ENCODE data around the gene RAE1. TPM values are rescaled to one million over a fixed set of nuclear protein-coding genes. Genes with fewer than 3 reads are reported as not detected.
A peak's percentile ranks its signal among the peaks of the same experiment; 100 is the strongest.

Gene RAE1
- total RNA-seq, 1 donor from 2014 or later: 9.5 TPM

GRCh38 chr20:57371363-57371762, 20.3 kb downstream of the RAE1 start:
- intact Hi-C loops (cut with DNase I): no loop called here
- Histone ChIP-seq H3K9me3 (no peaks in the 10 kb centered on the region), H3K4me3 (no peak overlapping the region), H3K27ac (no peak overlapping the region), H3K36me3 (peaks cover 87 to 98% of the 10 kb centered on the region in 2 donors), H3K4me1 (no peaks in the 10 kb centered on the region), H3K27me3 (no peaks in the 10 kb centered on the region)
- DNase-seq (ENCODE audit: low spot score in 2 of 2): no peak
- no peak for TF ChIP-seq CTCF (IDR thresholded peaks at IDR 0.05)

- H3K36me3 ChIP-seq: peaks cover 81 to 96% of the 10 kb centered on the region in 2 donors
- no peaks in the 10 kb centered on the region for H3K27me3 ChIP-seq
- H3K4me3 ChIP-seq: no peak overlapping the region
- H3K27ac ChIP-seq: no peak overlapping the region
- DNase-seq (ENCODE audit: low spot score in 2 of 2): no peak
- TF ChIP-seq CTCF (IDR thresholded peaks at IDR 0.05): no peak
- intact Hi-C loops (cut with DNase I): no loop called here
- H3K9me3 ChIP-seq: no peaks in the 10 kb centered on the region
- H3K4me1 ChIP-seq: no peaks in the 10 kb centered on the region
These were observed 21.1 kb downstream of the RAE1 start for GRCh38 chr20:57372157-57372556.

- no peaks in the 10 kb centered on the region for H3K9me3 ChIP-seq
- H3K27me3 ChIP-seq: no peaks in the 10 kb centered on the region
- no peak overlapping the region for H3K27ac ChIP-seq
- no peaks in the 10 kb centered on the region for H3K4me1 ChIP-seq
- DNase-seq (ENCODE audit: low spot score in 2 of 2): no peak
- H3K4me3 ChIP-seq: no peak overlapping the region
- H3K36me3 ChIP-seq: peaks cover 82 to 96% of the 10 kb centered on the region in 2 donors
- no peak for TF ChIP-seq CTCF (IDR thresholded peaks at IDR 0.05)
- intact Hi-C loops (cut with DNase I): no loop called here
These were observed 21.7 kb downstream of the RAE1 start for GRCh38 chr20:57372581-57373350.

- no peaks in the 10 kb centered on the region for H3K4me1 ChIP-seq
- intact Hi-C loops (cut with DNase I): no loop called here
- peaks cover 71 to 96% of the 10 kb centered on the region in 2 donors for H3K36me3 ChIP-seq
- DNase-seq (ENCODE audit: low spot score in 2 of 2): no peak
- H3K4me3 ChIP-seq: no peak overlapping the region
- no peaks in the 10 kb centered on the region for H3K9me3 ChIP-seq
- TF ChIP-seq CTCF (IDR thresholded peaks at IDR 0.05): no peak
- H3K27ac ChIP-seq: no peak overlapping the region
- H3K27me3 ChIP-seq: no peaks in the 10 kb centered on the region
These were observed 23.4 kb downstream of the RAE1 start for GRCh38 chr20:57374343-57374930.

- Histone ChIP-seq H3K9me3 (no peaks in the 10 kb centered on the region), H3K4me3 (no peak overlapping the region), H3K4me1 (no peaks in the 10 kb centered on the region), H3K36me3 (peaks cover 66 to 90% of the 10 kb centered on the region in 2 donors), H3K27ac (no peak overlapping the region), H3K27me3 (no peaks in the 10 kb centered on the region)
- TF ChIP-seq CTCF (IDR thresholded peaks at IDR 0.05): no peak
- intact Hi-C loops (cut with DNase I): no loop called here
- peak in 1 of 2 donors; percentile 34 for DNase-seq (ENCODE audit: low spot score in 2 of 2)
These were observed 24.0 kb downstream of the RAE1 start for GRCh38 chr20:57374931-57375651.

Data from ascending aorta (tissue), 2 donors.